ENCODE measurements around the gene SMARCAL1. TPM values are rescaled to one million over a fixed set of nuclear protein-coding genes. Genes with fewer than 3 reads are reported as not detected.

SMARCAL1 gene
- total and polyA plus RNA-seq, 2 of the 13 experiments (the other 11 are each of a cell fraction or from before 2014, with no cell fraction given), result 12.7 to 21.3 TPM

- TF ChIP-seq ZGPAT (CRISPR knock-in tag; IDR thresholded peaks at IDR 0.05) (peak; percentile 59; the same call in 1 of the 2 replicates), ZNF784 (CRISPR knock-in tag; IDR thresholded peaks at IDR 0.05; ENCODE audit: borderline replicate concordance) (peak; percentile 90), ZZZ3 (CRISPR knock-in tag; IDR thresholded peaks at IDR 0.05; ENCODE audit: borderline replicate concordance) (0 out of 2 replicates have a peak, but pooled peaks have one; percentile 70), XRCC5 (optimal IDR thresholded peaks at IDR 0.05; ENCODE audit: low read length) (peak; percentile 83), RFX3 (CRISPR knock-in tag; IDR thresholded peaks at IDR 0.05) (peak; percentile 47; the same call in 1 of the 2 replicates), ZNF619 (CRISPR knock-in tag; IDR thresholded peaks at IDR 0.05) (0 out of 2 replicates have a peak, but pooled peaks have one; percentile 42), TFAP4 (IDR thresholded peaks at IDR 0.05; ENCODE audit: borderline replicate concordance, low read depth) (no peak), ZNF207 (IDR thresholded peaks at IDR 0.05; ENCODE audit: borderline replicate concordance) (no peak), GPBP1L1 (CRISPR knock-in tag; IDR thresholded peaks at IDR 0.05) (no peak), BORCS8-MEF2B (CRISPR knock-in tag; IDR thresholded peaks at IDR 0.05) (peak; percentile 99), LBX2 (CRISPR knock-in tag; IDR thresholded peaks at IDR 0.05; ENCODE audit: borderline replicate concordance) (peak; percentile 92; the same call in 1 of the 2 replicates), RCOR2 (CRISPR knock-in tag; IDR thresholded peaks at IDR 0.05) (no peak), JUND (CRISPR knock-in tag; IDR thresholded peaks at IDR 0.05) (peak; percentile 85), ZNF17 (CRISPR knock-in tag; IDR thresholded peaks at IDR 0.05) (peak; percentile 39; the same call in 1 of the 2 replicates), ZNF772 (CRISPR knock-in tag; IDR thresholded peaks at IDR 0.05) (peak; percentile 90; the same call in 1 of the 2 replicates), MYNN (CRISPR knock-in tag; IDR thresholded peaks at IDR 0.05; ENCODE audit: low read depth) (peak; percentile 84; the same call in 1 of the 2 replicates), AHR (CRISPR knock-in tag; IDR thresholded peaks at IDR 0.05) (peak; percentile 96; the same call in 1 of the 2 replicates), ZNF557 (CRISPR knock-in tag; IDR thresholded peaks at IDR 0.05) (peak; percentile 97), FOSL1 (CRISPR knock-in tag; IDR thresholded peaks at IDR 0.05; ENCODE audit: borderline replicate concordance) (no peak), ZNF644 (CRISPR knock-in tag; IDR thresholded peaks at IDR 0.05; ENCODE audit: low read depth) (peak; percentile 50; the same call in 1 of the 2 replicates)
- TF ChIP-seq, protein P1, sequence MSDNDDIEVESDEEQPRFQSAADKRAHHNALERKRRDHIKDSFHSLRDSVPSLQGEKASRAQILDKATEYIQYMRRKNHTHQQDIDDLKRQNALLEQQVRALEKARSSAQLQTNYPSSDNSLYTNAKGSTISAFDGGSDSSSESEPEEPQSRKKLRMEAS (IDR thresholded peaks at IDR 0.05), result no peak; the same call in 1 of the 2 replicates
- TF ChIP-seq, protein P2, sequence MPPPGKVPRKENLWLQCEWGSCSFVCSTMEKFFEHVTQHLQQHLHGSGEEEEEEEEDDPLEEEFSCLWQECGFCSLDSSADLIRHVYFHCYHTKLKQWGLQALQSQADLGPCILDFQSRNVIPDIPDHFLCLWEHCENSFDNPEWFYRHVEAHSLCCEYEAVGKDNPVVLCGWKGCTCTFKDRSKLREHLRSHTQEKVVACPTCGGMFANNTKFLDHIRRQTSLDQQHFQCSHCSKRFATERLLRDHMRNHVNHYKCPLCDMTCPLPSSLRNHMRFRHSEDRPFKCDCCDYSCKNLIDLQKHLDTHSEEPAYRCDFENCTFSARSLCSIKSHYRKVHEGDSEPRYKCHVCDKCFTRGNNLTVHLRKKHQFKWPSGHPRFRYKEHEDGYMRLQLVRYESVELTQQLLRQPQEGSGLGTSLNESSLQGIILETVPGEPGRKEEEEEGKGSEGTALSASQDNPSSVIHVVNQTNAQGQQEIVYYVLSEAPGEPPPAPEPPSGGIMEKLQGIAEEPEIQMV (CRISPR knock-in tag; IDR thresholded peaks at IDR 0.05; ENCODE audit: low read depth), result peak; percentile 82; the same call in 1 of the 2 replicates
Observed at GRCh38 chr2:216371721-216372702, 40.3 kb upstream of the SMARCAL1 start, which contains the start of gene MARCHF4 (continued).
